ENCODE results near the gene CLIP4. TPM values are rescaled to one million over a fixed set of nuclear protein-coding genes. Genes with fewer than 3 reads are reported as not detected.

The CLIP4 gene
- total and polyA plus RNA-seq, 2 experiments from 2014 or later: 0.06 to 0.14 TPM

GRCh38 chr2:29120846-29121245 lies 5.6 kb downstream of the CLIP4 start:
- TF ChIP-seq JUNB (IDR thresholded peaks at IDR 0.05; ENCODE audit: unreplicated experiment) (no peak), STAT1 (IDR thresholded peaks at IDR 0.05; ENCODE audit: unreplicated experiment) (no peak), ETS1 (IDR thresholded peaks at IDR 0.05) (no peak), ZNF114 (CRISPR knock-in tag; IDR thresholded peaks at IDR 0.05) (no peak), ZNF331 (CRISPR knock-in tag; IDR thresholded peaks at IDR 0.05; ENCODE audit: low read depth) (no peak), CREB1 (CRISPR knock-in tag; IDR thresholded peaks at IDR 0.05; ENCODE audit: low read depth) (no peak), POLR2AphosphoS5 (IDR thresholded peaks at IDR 0.05; ENCODE audit: low read depth) (no peak), EZH2phosphoT487 (IDR thresholded peaks at IDR 0.05; ENCODE audit: unreplicated experiment) (no peak), ZNF462 (CRISPR knock-in tag; IDR thresholded peaks at IDR 0.05) (no peak), EZH2 (IDR thresholded peaks at IDR 0.05; ENCODE audit: low read depth, unreplicated experiment) (no peak), REST (IDR thresholded peaks at IDR 0.05; ENCODE audit: unreplicated experiment) (no peak), CTCF (conservative IDR thresholded peaks at IDR 0.05; ENCODE audit: low read depth in 2 of 2) (no peak)
- no peaks in the 10 kb centered on the region; the same call in 2 of the 3 replicates for H3K9me3 Mint-ChIP-seq

More at GRCh38 chr2:29120846-29121245, 5.6 kb downstream of the CLIP4 start:
- no peak overlapping the region for H3K27ac ChIP-seq (ENCODE audit: low read depth)
- peaks cover 25% of the 10 kb centered on the region for H3K27me3 ChIP-seq (ENCODE audit: insufficient read depth)
- ATAC-seq (no peak), DNase-seq (ENCODE audit: low spot score) (no peak)
- H3K4me3 ChIP-seq: no peak overlapping the region
- no peaks in the 10 kb centered on the region for H3F3A ChIP-seq (replicated peaks; ENCODE audit: low read depth)
- no peaks in the 10 kb centered on the region; the same call in 2 of the 3 replicates for H3K4me1 Mint-ChIP-seq
- H2AFZ ChIP-seq: no peak overlapping the region
- H3K36me3 ChIP-seq (ENCODE audit: insufficient read depth): no peaks in the 10 kb centered on the region
- no peaks in the 10 kb centered on the region for H3K9me2 ChIP-seq (ENCODE audit: insufficient read depth)
- peaks cover 4% of the 10 kb centered on the region; the same call in 1 of the 3 replicates for H3K36me3 Mint-ChIP-seq (ENCODE audit: low read depth)
- H3K27me3 Mint-ChIP-seq (ENCODE audit: insufficient read depth, low read depth, poor library complexity): peaks cover 16% of the 10 kb centered on the region
- no peaks in the 10 kb centered on the region for H4K20me1 ChIP-seq (replicated peaks; ENCODE audit: insufficient read depth)
- no peak overlapping the region for H3K4me2 ChIP-seq
- no peaks in the 10 kb centered on the region for H3K79me2 ChIP-seq (replicated peaks; ENCODE audit: insufficient read depth)
- H3K4me3 Mint-ChIP-seq: no peak overlapping the region
- peaks cover 6% of the 10 kb centered on the region for H3K4me1 ChIP-seq (ENCODE audit: insufficient read depth)
- no peak overlapping the region for H3K27ac Mint-ChIP-seq
